NCI-H69 (cell line): ENCODE measurements around the gene PRDM16.

Experiments
- DNase-seq: peaks from one replicate; lab custom pipeline; 2025; lab: John Stamatoyannopoulos, UW

The PRDM16 gene

DNA sequence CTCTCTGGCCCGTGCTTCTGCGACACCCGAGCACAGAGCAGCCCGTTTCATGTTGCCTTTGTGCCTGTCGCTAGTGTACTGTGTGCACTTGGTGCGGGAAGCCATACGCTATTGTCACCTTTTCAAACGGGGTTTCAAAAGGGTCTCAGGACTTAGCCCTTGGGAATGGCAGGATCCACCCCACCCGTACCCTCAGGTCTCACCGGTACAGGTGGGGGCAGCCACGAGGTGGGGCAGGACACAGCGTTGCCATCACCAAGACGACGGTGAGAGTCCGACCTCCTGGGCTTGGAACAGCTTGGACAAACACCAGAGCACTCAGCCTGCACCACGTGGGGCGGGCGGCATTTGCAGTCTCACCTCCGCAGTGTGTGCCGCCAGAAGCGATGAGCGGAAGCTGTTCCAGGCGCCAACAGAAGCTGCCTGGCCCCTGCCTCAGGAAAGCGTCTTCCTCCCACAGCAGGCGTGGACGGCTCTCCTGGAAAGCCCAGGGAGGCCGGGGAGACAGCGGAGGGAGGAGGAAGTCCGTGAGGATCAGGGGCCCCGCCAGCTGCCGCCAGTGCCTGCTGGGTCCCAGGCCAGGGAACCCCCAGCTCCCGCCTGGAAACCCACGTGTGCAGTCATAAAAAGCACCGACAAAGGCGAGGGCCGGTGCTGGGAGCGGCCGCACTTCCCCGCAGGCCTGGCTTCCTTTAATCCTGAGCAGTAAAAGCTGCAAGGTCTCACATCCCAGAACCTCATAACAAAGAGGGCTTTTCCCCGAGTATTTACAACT, 254.2 kb downstream of the PRDM16 start:
- DNase-seq: peak; percentile 44

DNA sequence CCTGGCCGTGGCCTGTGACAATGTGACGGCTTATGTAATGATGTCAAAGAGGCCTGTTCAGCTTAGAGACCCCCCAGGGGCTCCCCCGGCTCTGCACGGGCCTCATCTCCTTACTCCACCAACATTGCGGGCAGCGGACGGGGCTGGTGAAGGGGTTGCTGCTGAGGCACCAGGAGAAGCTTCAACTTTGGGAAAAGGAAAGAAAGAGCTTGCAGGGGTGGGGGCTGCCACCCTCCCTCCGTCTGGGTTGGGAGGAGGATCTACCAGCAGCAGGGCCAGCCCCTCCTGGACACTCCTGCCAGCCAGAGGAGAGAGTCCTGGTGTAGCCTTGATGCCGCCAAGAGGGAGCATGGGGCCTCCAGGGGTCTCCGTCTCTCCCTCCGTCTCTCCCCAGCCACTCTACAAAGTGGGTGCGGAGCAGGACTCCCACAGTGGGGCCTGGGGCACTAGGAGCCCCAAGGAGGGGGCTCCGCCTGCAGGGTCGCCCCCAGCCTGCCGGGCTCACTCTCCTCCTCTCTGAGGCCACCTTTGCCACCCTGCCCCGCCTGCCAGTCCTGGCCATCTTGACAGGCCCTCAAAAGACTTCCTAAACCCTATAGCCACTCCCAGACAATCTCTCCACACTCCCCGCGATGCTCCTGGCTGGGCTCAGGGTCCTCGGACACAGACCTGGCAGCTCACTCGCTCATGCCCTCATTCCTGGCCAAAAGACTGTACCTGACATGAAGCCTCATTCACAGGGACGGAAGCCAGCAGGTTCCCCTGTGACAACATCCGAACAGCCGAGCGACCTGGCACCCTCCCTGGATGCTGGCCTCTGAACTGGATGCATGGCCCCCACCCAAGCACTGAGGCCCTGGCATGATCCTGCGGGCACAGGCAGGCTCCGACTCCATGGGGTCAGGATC, 255.0 kb downstream of the PRDM16 start:
- no peak for DNase-seq

DNA sequence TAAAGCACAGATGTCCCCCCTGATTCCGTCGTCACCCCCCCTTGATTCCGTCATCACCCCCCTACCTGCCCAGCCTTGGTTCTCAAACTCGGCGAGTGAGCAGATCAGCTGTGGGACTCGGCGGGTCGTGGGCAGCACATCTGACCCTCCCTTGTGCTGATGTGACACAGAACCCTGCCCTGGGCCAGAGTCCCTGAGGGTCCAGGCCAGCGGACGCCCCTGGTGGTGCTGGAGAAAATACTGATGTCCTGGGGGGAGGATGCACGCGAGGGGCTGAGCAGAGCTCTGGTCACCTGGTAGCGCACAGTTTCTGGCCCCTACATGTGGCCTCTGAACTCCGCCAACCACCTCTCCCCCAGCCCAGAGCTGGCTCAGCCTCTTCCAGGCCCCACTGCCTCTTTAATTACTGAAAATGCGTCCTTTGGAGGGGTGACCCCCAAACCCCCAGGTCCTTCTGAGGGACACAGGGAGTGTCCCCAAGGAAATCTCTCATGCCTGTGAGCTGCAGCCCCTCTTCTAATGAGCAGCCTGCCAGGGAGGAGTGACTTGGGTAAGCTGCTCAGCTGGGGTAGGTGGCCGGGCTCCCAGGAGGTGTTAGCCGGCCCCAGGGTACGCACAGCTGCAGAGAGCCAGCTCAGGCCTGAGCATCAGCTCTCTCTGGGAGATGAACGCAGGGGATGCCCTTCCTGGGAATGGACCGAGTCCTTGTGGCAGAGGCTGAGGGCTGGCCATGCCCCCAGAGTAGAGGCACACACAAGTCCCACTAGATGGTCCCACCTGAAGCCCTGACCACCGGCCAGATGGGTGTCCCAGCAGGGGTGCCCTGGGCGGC, 255.9 kb downstream of the PRDM16 start:
- DNase-seq: no peak

DNA sequence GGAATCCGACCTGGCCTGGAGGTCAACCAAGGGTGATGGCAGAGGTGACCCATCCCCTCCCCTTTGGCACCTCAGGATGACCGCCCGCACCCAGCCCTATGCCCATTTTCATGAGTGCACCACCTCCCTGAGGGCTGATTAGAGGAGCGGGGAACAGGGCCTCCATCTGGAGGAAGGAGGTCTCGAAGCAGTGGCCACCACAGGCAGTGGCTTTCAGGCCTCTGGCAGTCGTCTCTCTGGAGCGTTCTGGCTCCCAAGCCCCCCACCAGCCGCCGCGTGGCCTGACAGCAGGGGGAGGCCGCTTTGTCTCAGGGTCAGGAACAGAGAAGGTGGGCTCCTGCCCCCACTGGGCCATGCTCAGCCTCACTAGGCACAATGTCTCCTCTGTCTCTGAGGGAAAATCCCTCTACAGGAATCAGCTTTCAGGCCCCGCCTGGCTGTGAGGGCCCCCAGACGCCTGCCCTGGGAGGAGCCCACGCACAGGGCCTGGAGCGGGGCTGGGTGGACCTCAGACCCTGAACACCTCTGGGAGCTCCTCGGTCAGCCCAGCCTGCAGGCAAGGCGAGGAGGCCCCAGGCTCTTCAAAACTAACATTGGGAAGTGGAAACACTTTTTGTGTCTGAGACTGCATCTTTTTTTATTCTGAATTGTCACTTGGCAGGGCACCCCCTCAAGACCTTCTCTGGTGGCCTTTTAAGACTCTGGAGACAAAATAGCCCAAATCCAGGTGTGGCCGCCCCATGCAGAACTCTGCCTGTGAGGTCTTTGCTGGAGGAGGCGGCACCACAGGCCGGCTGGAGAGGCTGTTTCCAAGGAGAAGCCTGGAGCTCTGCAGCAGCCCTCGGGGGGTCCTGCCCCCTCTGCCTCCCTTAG, 257.7 kb downstream of the PRDM16 start:
- no peak for DNase-seq

DNA sequence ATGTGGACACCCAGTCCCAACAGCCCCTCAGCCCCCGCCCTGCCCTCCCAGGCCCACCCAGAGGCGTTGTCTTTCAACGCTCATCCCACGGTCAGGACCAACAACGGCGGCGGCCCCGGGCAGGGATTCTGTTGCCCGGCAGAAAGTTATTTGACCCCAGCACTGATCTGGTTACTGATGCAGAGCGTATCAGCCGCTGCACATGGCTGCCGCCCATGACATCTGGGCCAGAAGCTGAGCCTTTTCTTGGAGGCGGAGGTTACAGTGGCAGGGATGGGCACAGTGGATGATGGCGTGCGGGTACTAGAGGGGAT, 258.3 kb downstream of the PRDM16 start:
- no peak for DNase-seq

DNA sequence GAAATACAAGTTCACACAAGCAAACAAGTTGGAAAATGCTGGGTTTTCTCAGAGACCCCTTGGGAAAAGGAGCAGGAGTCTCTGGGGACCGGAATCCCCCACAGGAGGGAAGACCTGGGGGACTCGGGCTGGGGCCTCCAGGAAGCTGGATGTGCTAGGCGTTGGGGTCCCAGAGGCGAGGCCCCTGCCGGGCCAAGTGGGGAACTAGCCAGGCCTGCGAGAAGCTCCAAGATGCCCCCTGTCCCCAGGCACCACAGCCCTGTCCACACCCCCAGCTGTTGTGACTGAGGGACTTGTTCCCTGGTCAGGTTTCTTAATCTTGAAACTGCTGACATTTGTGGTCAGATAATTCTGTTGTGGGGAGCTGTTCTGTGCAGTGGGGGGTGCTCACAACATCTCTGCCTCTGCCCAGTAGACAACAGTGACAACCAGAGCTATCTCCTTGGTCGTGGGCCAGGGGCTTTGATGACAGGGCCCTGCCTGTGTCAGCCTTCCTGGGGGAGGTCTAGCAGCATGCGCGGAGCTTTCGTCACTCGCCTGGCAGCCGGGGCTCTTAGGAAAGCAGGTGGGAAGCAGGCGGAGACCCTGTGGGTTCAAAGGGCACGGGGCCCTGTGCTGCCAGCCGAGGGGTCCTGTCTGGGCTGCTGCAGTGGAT, 259.1 kb downstream of the PRDM16 start:
- DNase-seq: no peak

DNA sequence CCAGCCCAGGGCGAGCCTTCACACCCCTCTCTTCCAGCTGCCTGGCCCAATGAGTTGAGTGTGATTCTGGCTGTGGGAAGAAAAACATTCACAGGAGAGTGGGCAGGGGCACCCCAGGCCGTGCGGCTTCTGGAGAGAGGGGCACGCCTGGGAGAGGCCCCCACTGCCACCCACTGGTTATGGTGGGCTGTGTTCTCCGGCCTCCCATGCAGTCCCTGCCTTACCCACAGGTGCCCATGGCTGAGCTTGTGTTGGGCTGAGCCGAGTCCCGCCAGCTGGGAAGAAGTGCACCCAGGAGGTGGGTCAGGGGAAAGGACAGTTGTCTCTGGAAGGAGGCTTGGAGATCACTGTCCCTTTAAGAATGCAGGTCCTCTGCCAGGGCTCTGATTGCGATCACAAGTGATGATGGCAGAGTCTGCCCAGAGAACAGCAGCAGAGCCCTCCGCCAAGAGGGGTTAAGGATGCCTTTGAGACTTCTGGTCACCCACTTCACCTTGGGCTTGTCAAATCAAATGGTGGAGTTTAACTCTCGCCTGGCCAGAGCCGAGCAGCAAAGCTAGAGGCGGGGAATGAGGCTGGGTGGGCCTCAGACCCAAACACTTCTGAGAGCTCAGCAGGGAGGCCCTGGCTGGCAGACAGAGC, 260.8 kb downstream of the PRDM16 start:
- no peak for DNase-seq

DNA sequence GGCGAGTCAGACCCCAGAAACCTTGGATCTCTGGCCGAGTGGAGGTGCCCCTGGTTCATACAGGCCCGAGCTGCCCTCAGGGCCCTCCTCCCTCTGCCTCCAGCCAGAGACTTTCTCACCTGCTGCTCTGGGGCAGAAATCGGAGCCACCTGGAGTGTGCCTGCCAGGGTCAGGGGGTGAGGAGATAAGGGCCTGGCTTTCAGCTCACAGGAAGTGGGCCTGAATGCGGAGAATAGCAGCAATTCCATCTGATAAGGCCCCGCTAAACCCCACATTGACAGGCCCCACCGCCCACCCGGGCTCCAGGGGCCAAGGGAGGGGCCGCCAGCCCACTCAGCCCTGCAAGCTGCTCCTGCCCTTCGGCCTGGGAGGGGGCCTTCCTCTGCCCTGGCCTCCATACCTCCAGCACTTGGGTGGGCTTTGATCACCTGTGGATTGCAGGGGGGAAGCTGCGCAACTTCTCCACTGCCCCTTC, 261.8 kb downstream of the PRDM16 start:
- no peak for DNase-seq

DNA sequence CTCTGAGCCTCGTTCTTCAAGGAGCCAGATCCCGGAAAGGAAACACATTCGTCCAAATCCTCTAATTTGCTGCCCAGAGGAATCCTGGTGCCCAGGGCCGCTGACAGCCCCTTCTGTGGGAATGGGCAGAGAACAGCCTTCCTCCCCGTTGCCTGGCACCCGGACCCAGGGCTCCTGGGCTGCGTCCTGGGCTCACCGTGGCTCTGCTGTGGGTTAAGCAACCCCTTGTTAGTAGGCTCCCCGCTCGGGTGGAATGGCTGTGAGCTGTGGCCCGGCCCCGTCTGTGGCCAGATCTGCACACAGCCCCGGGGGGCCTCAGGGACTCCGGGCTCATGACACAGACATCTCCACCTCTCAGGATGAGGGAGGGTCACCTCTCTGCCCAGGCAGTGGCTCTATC, 262.6 kb downstream of the PRDM16 start:
- DNase-seq: no peak

DNA sequence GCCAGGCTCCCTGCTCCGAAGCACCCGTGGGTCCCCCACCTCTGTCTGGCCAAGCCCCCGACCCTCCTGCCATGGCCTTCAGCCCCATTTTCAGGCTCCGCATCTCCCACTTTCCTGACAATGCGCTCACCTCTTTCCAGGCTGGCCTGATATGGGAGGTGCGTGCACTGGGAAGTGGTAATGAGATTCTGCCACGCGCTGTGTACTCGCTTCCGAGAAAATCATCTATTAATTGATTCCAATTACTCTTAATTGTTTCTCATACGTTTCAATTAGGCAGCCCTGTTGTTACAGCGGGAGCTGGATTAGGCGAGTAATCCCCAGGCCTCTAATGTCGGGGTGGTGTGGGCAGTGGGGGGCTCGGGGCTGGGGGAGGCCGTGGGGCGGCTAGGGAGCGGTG, 263.0 kb downstream of the PRDM16 start:
- DNase-seq: no peak

DNA sequence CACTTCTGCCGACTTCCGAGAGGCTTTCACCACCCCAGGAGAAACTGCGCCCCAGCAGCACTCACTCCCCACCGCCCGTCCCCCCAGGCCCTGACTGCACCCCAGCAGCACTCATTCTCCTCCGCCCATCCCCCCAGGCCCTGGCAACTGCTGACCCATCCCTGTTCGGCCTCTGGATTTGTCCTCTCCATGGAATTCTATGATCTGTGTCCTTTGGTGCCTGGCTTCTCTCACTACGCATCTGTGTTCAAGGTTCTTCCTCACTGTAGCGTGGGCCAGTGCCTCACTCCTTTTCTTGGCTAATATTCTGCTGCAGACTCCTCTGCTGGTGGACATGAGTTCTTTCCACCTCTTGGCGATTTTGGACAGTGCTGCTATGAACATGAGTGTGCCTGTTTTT, 263.7 kb downstream of the PRDM16 start:
- no peak for DNase-seq

DNA sequence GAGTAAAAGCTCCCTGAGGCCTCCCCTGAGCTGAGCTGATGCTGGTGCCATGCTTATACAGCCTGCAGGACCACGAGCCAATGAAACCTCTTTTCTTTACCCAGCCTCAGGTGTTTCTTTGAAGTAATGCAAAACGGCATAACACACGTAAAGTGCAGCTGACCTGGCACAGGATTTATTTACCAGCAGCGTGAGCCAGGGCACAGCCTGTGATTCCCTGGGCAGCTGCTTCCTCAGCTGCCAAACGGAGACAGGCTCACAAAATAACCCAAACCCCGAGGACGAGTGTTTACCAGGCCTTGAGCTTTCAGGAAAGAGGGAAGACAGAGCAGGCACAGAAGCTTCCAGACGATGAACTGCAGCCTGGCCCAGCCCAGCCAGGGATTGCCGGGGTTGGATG, 264.9 kb downstream of the PRDM16 start:
- no peak for DNase-seq

DNA sequence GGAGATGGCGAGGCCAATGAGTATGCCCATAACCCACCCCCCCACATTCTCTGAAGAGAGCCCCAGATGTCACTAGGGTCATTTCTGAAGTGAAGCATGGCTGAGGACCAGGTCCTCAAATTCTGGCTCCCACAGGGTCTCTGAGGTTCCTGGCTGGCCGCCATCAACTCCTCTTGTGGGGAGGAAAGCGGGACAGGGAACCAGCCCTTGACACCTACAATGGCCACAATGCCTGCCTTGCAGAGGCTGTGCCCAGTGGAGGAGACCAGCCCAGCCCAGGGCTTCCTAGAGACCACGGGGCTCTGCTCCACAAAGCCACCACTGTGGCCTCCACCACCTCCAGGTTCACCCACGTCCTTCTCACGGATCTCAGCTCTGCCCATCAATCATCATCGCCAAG, 265.4 kb downstream of the PRDM16 start:
- DNase-seq: no peak

DNA sequence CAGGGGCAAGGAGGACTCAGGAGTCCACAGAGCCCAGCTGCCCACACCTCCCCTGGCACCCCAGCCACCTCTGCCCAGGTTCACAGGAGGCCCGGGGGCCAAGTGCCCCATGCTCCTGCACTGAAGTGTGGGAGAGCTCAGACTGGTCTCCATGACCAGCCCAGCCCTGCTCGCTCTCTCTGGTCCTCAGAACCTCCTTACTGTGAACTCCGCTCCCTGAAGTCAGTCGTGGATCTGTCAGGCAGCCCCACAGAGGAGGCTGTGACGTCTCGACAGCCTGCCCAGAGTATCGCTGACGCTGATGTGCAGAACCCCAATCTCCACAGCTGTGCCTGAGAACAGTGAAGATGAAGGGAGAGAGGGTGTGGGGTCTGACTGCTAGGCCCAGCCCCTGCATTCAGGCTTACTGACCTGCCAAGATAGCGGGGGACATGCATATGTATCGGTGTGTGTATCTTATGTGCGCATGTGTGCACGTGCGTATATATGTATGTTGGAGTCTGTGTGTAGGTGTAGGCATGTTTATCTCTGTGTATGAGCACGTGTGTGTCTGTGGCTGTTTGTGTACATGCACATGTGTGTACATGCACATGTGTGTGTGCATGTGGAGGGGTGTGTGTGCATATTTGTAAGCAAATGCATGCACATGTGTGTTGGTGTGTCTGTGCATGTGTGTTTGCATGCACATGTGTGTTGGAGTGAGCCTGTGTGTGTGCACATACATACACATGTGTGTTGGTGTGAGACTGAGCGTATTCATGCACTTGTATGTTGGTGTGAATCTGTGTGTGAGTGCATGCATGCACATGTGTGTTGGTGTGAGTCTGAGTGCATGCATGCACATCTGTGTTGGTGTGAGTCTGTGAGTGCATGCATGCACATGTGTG, 267.0 kb downstream of the PRDM16 start:
- DNase-seq: no peak

DNA sequence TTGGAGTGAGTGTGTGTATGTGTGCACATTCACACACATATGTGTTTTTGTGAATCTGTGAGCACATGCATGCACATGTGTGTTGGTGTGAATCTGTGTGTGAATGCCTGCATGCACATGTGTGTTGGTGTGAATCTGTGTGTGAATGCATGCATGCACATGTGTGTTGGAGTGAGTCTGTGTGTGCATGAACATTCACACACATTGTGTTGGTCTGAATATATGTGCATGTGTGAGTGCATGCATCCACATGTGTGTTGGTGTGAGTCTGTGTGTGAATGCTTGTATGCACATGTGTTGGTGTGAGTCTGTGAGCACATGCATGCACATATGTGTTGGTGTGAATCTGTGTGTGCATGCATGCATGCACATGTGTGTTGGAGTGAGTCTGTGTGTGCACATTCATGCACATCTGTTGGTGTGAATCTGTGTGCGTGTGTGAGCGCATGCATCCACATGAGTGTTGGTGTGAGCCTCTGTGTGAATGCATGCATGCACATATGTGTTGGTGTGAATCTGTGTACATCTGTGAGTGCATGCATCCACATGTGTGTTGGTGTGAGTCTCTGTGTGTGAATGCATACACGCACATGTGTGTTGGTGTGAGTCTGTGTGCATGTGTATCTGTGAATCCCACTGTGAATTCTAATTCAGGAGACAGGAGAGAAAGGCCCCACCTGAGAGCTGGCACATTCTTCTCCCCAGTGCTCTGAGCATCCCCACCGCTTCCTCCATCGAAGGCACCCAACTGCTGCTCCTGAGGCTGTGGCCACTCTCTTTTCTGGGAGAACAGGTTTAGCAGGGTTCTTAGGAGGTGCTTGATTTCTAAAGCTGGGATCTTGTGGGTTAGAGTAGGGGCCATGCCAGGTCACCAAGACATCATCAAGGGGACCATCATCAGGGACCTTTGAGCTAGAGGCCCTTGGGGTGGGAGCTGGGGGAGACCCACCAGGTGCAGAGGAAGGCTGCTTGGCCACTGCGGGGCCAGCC, 267.9 kb downstream of the PRDM16 start:
- no peak for DNase-seq

DNA sequence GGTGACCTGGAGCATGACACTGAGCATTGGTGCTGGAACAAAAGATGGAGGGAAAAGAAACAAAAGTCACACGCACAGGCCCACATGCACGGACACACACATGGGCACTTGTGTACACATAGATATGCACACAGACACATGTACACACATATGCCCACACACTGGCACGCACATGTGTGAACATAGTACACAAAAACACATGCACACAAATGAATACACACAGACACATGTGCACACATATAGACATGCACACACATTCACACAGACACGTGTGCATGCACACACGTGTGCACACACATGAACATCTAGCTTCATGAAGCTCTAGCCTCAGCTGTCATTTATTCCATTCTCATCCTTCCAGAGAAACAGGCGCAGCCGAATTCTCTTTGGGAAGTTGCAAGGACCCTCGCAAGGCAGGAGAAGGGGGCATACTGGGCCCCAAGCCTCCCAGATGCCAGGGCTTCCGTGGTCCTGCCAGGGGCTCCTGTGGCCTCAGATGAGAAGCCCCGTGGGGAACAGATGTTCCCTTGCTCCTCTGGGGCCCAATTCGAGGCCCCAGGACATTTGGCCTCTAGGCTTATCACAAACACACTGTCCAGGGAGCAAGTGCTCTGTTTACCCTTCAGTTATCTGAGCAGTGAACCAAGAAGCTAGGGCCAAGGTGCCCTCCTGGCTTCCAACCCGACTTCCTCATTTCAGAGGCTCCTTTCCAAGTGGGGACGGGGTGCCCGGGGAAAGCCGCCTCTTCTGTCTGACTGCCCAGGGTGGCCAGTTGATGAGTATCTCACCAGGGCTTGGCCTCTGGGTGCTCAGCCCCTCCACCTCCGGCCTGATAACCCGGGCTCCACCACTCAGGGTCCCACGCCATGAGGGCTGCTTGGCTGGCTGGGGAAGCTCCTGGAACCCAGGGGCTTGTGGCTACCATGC, 269.1 kb downstream of the PRDM16 start:
- DNase-seq: no peak

DNA sequence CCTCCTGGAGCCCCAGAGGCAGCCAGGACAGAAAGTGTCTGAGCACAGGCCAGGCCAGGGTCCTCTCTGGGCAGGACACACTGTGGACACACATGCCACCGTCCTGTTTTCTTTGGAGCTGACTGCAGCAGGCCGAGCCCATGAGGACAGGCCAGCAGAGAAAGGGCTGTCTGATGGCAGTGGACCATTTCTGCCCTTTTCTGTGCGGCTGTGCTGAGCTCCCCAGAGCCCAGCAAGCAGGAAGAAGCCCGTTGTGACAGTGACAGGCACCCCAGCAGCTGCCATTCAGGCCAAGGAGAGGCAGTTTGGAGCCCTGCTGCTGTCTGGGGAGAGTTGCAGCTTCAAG, 269.7 kb downstream of the PRDM16 start:
- no peak for DNase-seq
